Measurements from ENCODE around the gene SLC6A20. TPM values are rescaled to one million over a fixed set of nuclear protein-coding genes. Genes with fewer than 3 reads are reported as not detected.
A peak's percentile ranks its signal among the peaks of the same experiment; 100 is the strongest.

Gene SLC6A20
- total RNA-seq (0.14 and 0.39 TPM in 2 replicates), polyA plus RNA-seq (0.20 TPM in 1 of 2 replicates, not detected in the other)

- Histone ChIP-seq H3K27me3 (peaks cover 39% of the 10 kb centered on the region), H3K36me3 (no peaks in the 10 kb centered on the region), H3K4me1 (ENCODE audit: low read depth) (no peaks in the 10 kb centered on the region), H3K27ac (no peak within 1 kb of the TSS), H3K4me3 (peak within 1 kb of the TSS; percentile 51), H3K9me3 (ENCODE audit: low read depth) (no peaks in the 10 kb centered on the region)
- TF ChIP-seq CTCF (IDR thresholded peaks at IDR 0.05; ENCODE audit: low read depth, low read length) = no peak
- DNase-seq (ENCODE audit: low read depth in 1 of 2, low spot score in 1 of 2) = peak in 1 of 2 donors; percentile 16
Observed at GRCh38 chr3:45795882-45796765, at the start of gene SLC6A20. TSS of gene SLC6A20 (minus strand) at chr3:45796536. CDS start at chr3:45796419, 117 bp downstream.

- Histone ChIP-seq H3K4me3 (no peak overlapping the region), H3K27me3 (no peaks in the 10 kb centered on the region), H3K36me3 (no peaks in the 10 kb centered on the region), H3K27ac (peak overlapping the region; percentile 84), H3K9me3 (ENCODE audit: low read depth) (no peaks in the 10 kb centered on the region), H3K4me1 (ENCODE audit: low read depth) (peaks cover 60% of the 10 kb centered on the region)
- peak in 1 of 2 donors; percentile 57 for DNase-seq (ENCODE audit: low read depth in 1 of 2, low spot score in 1 of 2)
- no peak for TF ChIP-seq CTCF (IDR thresholded peaks at IDR 0.05; ENCODE audit: low read depth, low read length)
Observed at GRCh38 chr3:45844616-45845015, 48.3 kb upstream of the SLC6A20 start.

- no peaks in the 10 kb centered on the region for H3K27me3 ChIP-seq
- TF ChIP-seq CTCF (IDR thresholded peaks at IDR 0.05; ENCODE audit: low read depth, low read length) = no peak
- H3K4me3 ChIP-seq = no peak overlapping the region
Observed at GRCh38 chr3:45842851-45843625, 46.7 kb upstream of the SLC6A20 start.

GRCh38 chr3:45841757-45842491 is 45.6 kb upstream of the SLC6A20 start, which contains the start of gene LZTFL1:
TSS of gene LZTFL1 (minus strand) at chr3:45842119. CDS start at chr3:45841991, 128 bp downstream.
- Histone ChIP-seq H3K4me3 (peak within 1 kb of the TSS; percentile 97), H3K27ac (peak within 1 kb of the TSS; percentile 91)
- TF ChIP-seq CTCF (IDR thresholded peaks at IDR 0.05; ENCODE audit: low read depth, low read length) = no peak

More at GRCh38 chr3:45842851-45843625, 46.7 kb upstream of the SLC6A20 start:
- DNase-seq (ENCODE audit: low read depth in 1 of 2, low spot score in 1 of 2) = no peak
- H3K4me1 ChIP-seq (ENCODE audit: low read depth) = peaks cover 45% of the 10 kb centered on the region
- no peak overlapping the region for H3K27ac ChIP-seq
- no peaks in the 10 kb centered on the region for H3K9me3 ChIP-seq (ENCODE audit: low read depth)
- no peaks in the 10 kb centered on the region for H3K36me3 ChIP-seq

GRCh38 chr3:45841420-45841756 is 45.1 kb upstream of the SLC6A20 start:
- peak overlapping the region; percentile 97 for H3K4me3 ChIP-seq
- TF ChIP-seq CTCF (IDR thresholded peaks at IDR 0.05; ENCODE audit: low read depth, low read length) = no peak
- peak; percentile 26 for DNase-seq (ENCODE audit: low read depth in 1 of 2, low spot score in 1 of 2)
- peak overlapping the region; percentile 91 for H3K27ac ChIP-seq
- peaks cover 40% of the 10 kb centered on the region for H3K4me1 ChIP-seq (ENCODE audit: low read depth)
- H3K9me3 ChIP-seq (ENCODE audit: low read depth) = no peaks in the 10 kb centered on the region
- H3K36me3 ChIP-seq = no peaks in the 10 kb centered on the region
- H3K27me3 ChIP-seq = no peaks in the 10 kb centered on the region

More at GRCh38 chr3:45841757-45842491, 45.6 kb upstream of the SLC6A20 start, which contains the start of gene LZTFL1:
- peak; percentile 96 to 98 for DNase-seq (ENCODE audit: low read depth in 1 of 2, low spot score in 1 of 2)
- H3K9me3 ChIP-seq (ENCODE audit: low read depth) = no peaks in the 10 kb centered on the region
- H3K27me3 ChIP-seq = no peaks in the 10 kb centered on the region
- peaks cover 40% of the 10 kb centered on the region for H3K4me1 ChIP-seq (ENCODE audit: low read depth)
- H3K36me3 ChIP-seq = no peaks in the 10 kb centered on the region

Data from cardiac muscle cell (in vitro differentiated cells and primary cell).